GM21515 (cell line): ENCODE results near the gene TEX38.
"Not testable (repeated sequence)": the region's sequence is repeated elsewhere in the genome, so short reads cannot be mapped to it uniquely, and the experiment has no call there.

Experiments used
- ATAC-seq: cut with Tn5 transposase; IDR thresholded peaks from one replicate; pipeline ENCODE4 v1.9.1; 2021; ENCODE audit not compliant: unreplicated experiment

TEX38 gene

GRCh38 chr1:46671554-46671953 is at the start of gene TEX38:
Gene TEX38 (plus strand): TSS chr1:46671854. CDS start chr1:46671935, 81 bp downstream.
- no peak for ATAC-seq

DNA sequence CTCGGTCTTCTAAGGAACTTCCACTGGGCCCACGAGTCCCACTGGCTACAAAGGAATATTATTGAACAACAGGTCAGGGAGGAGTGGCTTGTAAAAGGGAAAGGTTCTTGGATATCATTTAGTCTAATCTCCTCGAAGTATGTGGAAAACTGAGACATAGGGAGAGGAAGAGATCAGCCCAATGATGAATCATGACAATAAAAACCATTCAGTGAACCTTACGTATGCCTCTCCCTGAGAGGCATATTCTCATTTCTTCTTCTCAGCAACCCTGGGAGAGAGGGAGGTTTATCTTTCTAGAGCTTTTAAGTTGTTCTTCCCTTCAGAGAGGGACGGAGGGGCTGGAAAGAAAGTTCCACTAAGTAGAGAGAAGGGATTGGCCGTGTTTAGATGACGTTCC is 49.7 kb upstream of the TEX38 start:
- ATAC-seq = no peak

DNA sequence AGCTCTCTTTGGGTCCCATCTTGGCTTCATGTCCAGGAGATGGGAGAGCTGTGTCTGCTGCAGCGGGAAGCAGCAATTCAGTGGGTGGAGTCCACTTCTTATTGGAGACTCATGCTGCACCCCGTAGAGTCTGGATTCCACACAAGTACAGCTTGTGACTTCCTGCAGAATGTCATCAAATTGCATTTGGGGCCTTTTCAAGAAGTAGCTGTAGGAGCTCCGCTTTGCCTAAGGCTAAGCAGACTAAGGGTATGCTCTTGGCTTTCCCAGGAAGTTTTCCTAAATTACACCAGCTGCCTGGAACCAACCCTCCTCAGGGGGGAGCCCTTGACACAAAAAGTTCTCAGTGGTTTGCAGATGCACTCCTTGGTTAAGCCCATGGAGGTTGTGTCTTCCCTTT is 49.3 kb upstream of the TEX38 start:
- no peak for ATAC-seq

DNA sequence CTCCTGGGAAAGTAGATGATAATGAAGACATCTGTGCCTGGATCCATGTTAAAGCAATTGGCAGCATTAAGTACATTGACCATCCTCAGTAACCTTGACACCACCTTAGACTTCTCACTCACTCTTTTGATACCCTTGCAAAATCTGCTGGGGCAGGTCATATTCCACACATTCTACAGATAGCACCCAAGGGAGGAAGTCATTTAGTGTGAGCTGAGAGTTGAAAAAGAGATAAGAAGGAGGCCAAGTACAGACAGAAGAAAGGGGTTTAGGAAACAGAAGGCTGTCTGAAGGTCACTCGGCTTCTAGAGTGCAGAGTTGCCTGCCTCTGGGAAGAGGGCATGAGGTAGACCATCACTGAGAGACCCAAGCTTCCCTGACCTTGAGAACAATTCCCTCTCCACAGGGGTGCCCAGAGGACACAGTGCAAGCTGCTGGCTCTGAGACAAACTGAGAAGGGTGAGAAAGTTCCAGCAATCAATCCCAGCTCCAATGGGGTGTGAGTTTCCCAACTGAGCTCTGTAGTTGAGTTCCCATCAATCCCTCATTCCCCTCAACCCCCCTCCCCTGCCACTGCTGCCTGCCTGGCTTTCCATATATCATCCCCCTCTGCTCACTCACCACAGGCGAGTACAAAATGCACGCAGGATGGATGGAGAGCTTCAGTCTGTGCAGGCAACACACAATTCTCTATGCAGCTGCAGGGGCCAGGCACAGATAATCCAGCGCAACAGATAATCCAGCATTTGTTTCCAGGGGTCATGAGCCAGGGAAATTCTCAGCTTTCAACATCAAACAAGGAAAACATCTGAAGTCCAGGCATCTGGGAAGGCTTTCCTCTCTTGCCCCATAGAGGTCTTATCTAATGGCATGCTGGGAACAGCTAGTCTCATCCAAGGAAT is 47.7 kb upstream of the TEX38 start:
- ATAC-seq = no peak

GRCh38 chr1:46630719-46631118 is 40.9 kb upstream of the TEX38 start:
- no peak for ATAC-seq

GRCh38 chr1:46635205-46635604 is 36.4 kb upstream of the TEX38 start:
- no peak for ATAC-seq

DNA sequence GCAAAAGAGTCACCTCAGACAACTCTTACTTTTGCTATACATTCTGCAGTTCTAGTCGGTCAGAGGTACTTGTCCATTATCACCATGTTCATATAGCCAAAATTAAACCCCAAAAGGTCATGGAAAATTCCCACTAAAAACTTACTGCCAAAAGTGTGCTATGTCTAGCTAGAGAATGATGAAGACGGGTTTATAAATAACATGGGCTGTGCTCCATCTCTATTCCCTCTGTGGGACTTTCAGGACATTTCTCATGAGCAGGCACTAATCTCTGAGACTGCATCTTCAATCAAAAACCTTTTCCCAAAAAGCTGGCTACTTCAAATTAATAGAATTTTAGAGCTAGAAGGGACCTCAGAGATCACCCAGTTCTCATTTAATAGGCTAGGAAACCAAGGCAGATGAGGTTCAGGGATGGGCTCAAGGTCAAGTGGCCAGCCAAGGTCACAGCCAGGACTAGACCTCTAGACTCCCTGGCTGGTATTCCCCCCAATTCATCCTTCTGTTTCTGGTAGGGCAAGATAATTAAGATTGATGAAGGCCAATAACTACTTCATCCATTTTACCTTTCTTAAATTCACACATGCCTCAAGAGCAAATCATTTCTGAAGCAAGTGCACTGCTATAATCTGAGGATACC is 34.1 kb upstream of the TEX38 start:
- ATAC-seq = no peak

- no peak for ATAC-seq
These were observed 32.7 kb upstream of the TEX38 start for GRCh38 chr1:46638921-46639320.

DNA sequence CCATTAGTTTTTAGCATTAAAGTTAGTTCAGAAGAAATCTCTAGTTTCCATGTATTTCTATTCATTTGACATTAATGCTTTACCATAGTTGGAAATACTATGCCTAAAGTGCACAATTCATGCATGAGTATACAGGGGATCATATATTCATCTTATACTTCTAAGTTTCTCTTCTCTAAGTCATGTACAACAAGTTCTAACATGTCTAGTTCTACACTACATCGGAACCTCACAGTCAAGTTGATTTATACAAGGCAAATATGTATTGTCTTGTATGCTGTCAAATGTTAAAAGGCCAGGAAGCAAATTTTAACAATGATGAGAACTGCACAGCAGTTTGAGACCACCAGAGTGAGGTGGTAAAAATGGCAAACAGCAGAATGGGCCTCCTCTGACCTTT is 32.1 kb upstream of the TEX38 start:
- ATAC-seq = no peak

DNA sequence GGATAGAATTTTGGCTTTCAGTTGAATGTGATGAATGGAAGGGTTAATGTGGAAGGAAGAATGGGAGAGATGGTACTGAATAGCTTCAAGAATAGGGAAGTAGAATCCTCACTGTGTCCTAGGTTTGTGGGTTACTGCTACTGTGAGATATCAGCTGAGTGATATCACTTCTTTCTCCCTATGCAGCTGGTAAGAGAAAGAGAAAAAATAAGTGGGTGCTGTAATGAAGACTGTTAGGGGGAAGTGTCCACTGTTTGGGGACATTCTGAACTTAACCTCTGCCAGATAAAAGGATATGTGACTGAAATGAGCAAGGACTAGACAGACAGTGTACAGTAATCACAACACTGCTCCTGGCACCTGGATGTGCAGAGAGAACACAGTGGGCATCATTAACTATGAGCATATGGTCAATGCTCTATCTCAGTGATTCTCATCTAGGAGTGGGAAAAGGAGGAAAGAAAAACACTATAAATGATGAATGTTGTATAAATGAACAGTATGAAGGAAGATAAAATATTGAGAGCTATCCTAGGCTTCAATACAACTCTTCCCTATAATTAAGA is 29.5 kb upstream of the TEX38 start:
- no peak for ATAC-seq

- ATAC-seq = no peak
These were observed 28.3 kb upstream of the TEX38 start for GRCh38 chr1:46643368-46643775.

GRCh38 chr1:46645815-46646214 is 25.8 kb upstream of the TEX38 start:
- ATAC-seq = no peak

GRCh38 chr1:46646331-46646730 is 25.3 kb upstream of the TEX38 start:
- no peak for ATAC-seq

DNA sequence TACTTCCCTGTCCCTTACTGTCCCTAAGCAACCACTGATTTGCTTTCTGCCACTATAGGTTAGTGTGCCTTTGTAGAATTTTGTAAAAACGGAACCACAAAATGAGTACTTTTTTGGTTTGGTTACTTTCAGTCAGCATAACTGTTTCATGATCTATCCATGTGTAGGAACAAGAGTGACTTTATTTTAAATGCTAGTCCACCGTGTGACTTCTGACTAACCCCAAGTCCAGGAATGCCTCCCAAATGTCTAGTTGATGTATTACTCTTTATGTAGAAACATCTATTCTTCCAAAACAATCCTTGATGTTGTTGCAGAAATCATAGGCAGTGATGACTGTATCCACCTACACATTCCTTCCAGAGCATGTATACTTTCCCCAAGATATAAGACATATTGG is 24.8 kb upstream of the TEX38 start:
- ATAC-seq = no peak

DNA sequence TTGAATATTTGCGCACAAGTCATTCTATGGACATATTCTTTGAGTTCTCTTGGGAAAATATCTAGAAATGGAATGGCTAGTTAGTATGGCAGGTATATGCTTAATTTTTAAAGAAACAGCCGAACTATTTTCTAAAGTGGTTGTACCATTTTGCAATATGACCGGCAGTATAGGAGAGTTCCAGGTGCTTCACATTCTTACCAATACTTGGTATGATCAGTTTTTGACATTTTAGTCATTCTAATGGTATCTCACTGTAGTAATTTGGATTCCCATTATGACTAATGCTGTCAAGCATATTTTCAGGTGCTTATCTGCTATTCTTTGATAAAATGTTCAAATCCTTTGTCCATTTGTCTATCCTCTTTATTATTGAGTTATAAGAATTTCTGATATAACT is 24.0 kb upstream of the TEX38 start:
- ATAC-seq = no peak

GRCh38 chr1:46649764-46650163 is 21.9 kb upstream of the TEX38 start:
- ATAC-seq = no peak

DNA sequence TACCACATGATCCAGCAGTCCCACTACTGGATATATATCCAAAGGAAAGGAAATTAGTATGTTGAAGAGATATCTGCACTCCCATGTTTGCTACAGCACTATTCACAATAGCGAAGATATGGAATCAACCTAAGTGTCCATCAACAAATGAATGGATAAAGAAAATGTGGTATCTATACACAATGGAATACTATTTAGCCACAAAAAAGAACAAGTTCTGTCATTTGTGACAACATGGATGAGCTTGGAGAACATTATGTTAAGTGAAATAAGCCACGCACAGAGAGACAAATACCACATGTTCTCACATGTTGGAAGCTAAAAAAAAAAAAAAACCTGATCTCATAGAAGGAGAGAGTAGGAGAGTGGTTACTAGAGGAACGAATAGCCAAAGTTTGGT is 21.2 kb upstream of the TEX38 start:
- no peak for ATAC-seq

GRCh38 chr1:46651152-46651551 is 20.5 kb upstream of the TEX38 start:
- not testable (repeated sequence) for ATAC-seq

DNA sequence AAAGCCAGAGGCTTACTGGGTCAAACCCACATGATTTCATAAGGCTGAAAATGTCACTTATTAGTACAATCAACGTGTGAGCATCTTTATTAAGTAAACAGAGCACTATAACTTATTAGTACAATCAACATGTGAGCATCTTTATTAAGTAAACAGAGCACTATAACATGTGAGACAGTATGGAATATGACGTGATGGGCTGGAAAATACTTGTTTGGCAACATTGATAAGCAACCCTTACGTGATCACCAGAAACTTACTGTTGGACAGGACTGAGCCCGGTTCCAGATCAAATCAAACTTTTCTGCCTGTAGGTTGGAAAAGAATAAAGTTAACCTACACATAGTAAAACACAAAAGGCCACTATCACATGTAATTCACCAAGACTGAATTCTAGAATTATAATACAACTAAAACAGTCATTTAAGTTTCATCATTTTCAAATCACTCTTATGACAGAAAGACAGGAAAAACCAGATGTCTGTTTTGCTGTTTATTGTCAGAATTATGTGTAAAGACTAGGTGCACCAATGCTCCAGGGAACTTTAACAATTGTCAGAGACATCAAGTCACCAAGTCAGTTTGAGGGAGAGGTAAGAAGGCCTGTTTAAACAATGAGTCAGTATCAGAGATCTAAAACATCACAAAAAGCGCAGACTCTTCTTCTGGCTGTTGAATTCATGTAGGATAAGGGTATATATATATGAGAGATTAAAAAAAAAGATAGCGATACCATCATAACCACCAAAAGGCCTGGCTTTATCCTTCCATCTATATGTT is 19.1 kb upstream of the TEX38 start:
- no peak for ATAC-seq

DNA sequence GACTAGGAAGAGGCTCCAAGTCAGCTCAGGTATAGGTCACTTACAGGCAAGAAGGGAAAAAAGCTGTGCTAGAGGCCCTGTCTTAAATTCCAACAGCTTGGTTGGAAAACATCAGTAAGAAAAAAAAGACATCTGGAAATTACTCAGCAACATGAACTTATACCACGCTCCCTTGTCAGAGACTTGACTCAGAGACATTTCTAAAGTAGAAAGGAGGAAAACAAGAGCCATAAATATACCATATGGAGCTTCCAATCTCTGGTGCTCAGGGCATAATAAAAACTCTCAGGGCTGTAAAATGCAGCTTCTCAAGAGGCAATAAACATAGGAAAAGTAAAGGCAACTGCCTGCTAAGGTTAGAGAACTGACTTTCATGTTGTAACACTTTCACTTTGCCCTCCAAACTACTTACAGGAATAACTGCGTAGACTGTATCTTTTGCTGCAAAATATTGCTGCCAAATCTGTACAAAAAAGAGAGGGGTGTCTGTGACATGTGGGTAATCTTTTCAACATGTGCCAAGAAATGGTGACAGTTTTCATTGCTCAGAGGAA is 18.2 kb upstream of the TEX38 start:
- ATAC-seq = no peak

GRCh38 chr1:46654012-46654411 is 17.6 kb upstream of the TEX38 start:
- ATAC-seq = no peak
